GM12874 (cell line): ENCODE results near the gene ING5.

ENCODE experiments used
- CTCF ChIP-seq: IDR thresholded peaks from 2 replicates; pipeline ENCODE4 v1.5.1; 2011; ENCODE audit warnings: low read depth, mild to moderate bottlenecking, control low read depth, low read length, moderate library complexity; ENCODE audit not compliant: insufficient read depth

Gene ING5

GRCh38 chr2:241738040-241738686 is 36.3 kb downstream of the ING5 start:
- TF ChIP-seq CTCF, result no peak

- no peak for TF ChIP-seq CTCF
These were observed 37.3 kb downstream of the ING5 start for GRCh38 chr2:241739177-241739576.

- no peak for TF ChIP-seq CTCF
These were observed 37.8 kb downstream of the ING5 start for GRCh38 chr2:241739651-241740050.

GRCh38 chr2:241741016-241741415 is 39.2 kb downstream of the ING5 start:
- no peak for TF ChIP-seq CTCF

GRCh38 chr2:241742320-241742939 is 40.6 kb downstream of the ING5 start:
- no peak for TF ChIP-seq CTCF

- TF ChIP-seq CTCF, result no peak
These were observed 41.8 kb downstream of the ING5 start for GRCh38 chr2:241743620-241744019.

GRCh38 chr2:241744028-241744754 is 42.4 kb downstream of the ING5 start:
- no peak for TF ChIP-seq CTCF
